ENCODE results near the gene CALML3.
"Not testable (repeated sequence)": the region's sequence is repeated elsewhere in the genome, so short reads cannot be mapped to it uniquely, and the experiment has no call there.

Gene CALML3

GRCh38 chr10:5524641-5525560, at the start of gene CALML3:
CALML3 (plus strand) TSS chr10:5524961; CDS start chr10:5525086, 125 bp downstream.
- DNase-seq (ENCODE audit: low read depth in 3 of 3), result no peak

GRCh38 chr10:5475088-5475487, 49.7 kb upstream of the CALML3 start:
- DNase-seq (ENCODE audit: low read depth in 3 of 3), result not testable (repeated sequence)

GRCh38 chr10:5475974-5476807, 48.6 kb upstream of the CALML3 start:
- DNase-seq (ENCODE audit: low read depth in 3 of 3), result not testable (repeated sequence)

GRCh38 chr10:5476918-5477525, 47.7 kb upstream of the CALML3 start:
- DNase-seq (ENCODE audit: low read depth in 3 of 3), result no peak

GRCh38 chr10:5477948-5478693, 46.6 kb upstream of the CALML3 start:
- no peak for DNase-seq (ENCODE audit: low read depth in 3 of 3)

GRCh38 chr10:5478694-5479305, 46.0 kb upstream of the CALML3 start:
- no peak for DNase-seq (ENCODE audit: low read depth in 3 of 3)

- DNase-seq (ENCODE audit: low read depth in 3 of 3), result no peak
These were observed 45.1 kb upstream of the CALML3 start for GRCh38 chr10:5479481-5480161.

GRCh38 chr10:5480162-5480941, 44.4 kb upstream of the CALML3 start:
- no peak for DNase-seq (ENCODE audit: low read depth in 3 of 3)

- no peak for DNase-seq (ENCODE audit: low read depth in 3 of 3)
These were observed 43.6 kb upstream of the CALML3 start for GRCh38 chr10:5481121-5481520.

- no peak for DNase-seq (ENCODE audit: low read depth in 3 of 3)
These were observed 42.7 kb upstream of the CALML3 start for GRCh38 chr10:5482016-5482415.

GRCh38 chr10:5484205-5484604, 40.6 kb upstream of the CALML3 start:
- DNase-seq (ENCODE audit: low read depth in 3 of 3), result no peak

- no peak for DNase-seq (ENCODE audit: low read depth in 3 of 3)
These were observed 39.5 kb upstream of the CALML3 start for GRCh38 chr10:5485290-5485689.

GRCh38 chr10:5485948-5486852, 38.6 kb upstream of the CALML3 start:
- DNase-seq (ENCODE audit: low read depth in 3 of 3), result no peak

GRCh38 chr10:5486853-5487235, 37.9 kb upstream of the CALML3 start:
- no peak for DNase-seq (ENCODE audit: low read depth in 3 of 3)

GRCh38 chr10:5488272-5489161, 36.2 kb upstream of the CALML3 start:
- DNase-seq (ENCODE audit: low read depth in 3 of 3), result no peak

- no peak for DNase-seq (ENCODE audit: low read depth in 3 of 3)
These were observed 34.7 kb upstream of the CALML3 start for GRCh38 chr10:5490032-5490431.

- DNase-seq (ENCODE audit: low read depth in 3 of 3), result no peak
These were observed 33.9 kb upstream of the CALML3 start for GRCh38 chr10:5490698-5491464.
